CD14-positive monocyte (primary cell): ENCODE measurements around the gene HAS3. TPM values are rescaled to one million over a fixed set of nuclear protein-coding genes. Genes with fewer than 3 reads are reported as not detected.

Experiments used
- DNase-seq, 3 donors: peaks; one replicate each; pipeline ENCODE4 v3.0.0-alpha.2; 2011 to 2022
- H2AFZ ChIP-seq: 2 replicates; pipeline ENCODE4 v1.6.0; 2012; ENCODE audit warnings: mild to moderate bottlenecking, low read depth, low read length, inconsistent platforms; ENCODE audit not compliant: insufficient read depth, poor library complexity, severe bottlenecking
- H3K27ac ChIP-seq, 2 donors: 1 replicate in 1 of 2; 2 replicates in 1 of 2; pipeline ENCODE4 v1.5.1; 2012 to 2013; ENCODE audit warnings: low read length in 2 of 2, control low read depth in 1 of 2, inconsistent platforms in 1 of 2, low read depth in 1 of 2, mild to moderate bottlenecking in 1 of 2
- H3K27me3 ChIP-seq, 2 donors: one replicate each; pipeline versions ENCODE4 v1.6.0 to v1.6.1; 2011 to 2013; ENCODE audit warnings: low read length in 2 of 2; ENCODE audit not compliant: control insufficient read depth in 2 of 2, insufficient read depth in 2 of 2
- H3K36me3 ChIP-seq, 2 donors: replicated peaks in 1 of 2; 1 replicate in 1 of 2; 2 replicates in 1 of 2; pipeline versions ENCODE4 v1.5.1 to v1.6.1; 2012 to 2013; ENCODE audit warnings: low read length in 2 of 2, control low read depth in 1 of 2, inconsistent platforms in 1 of 2, mild to moderate bottlenecking in 1 of 2; ENCODE audit not compliant: insufficient read depth in 2 of 2, control insufficient read depth in 1 of 2
- H3K4me1 ChIP-seq, 2 donors: 1 replicate in 1 of 2; 2 replicates in 1 of 2; pipeline versions ENCODE4 v1.5.1 to v1.6.1; 2012 to 2013; ENCODE audit warnings: low read length in 2 of 2, control low read depth in 1 of 2, inconsistent platforms in 1 of 2, mild to moderate bottlenecking in 1 of 2, moderate library complexity in 1 of 2; ENCODE audit not compliant: insufficient read depth in 2 of 2, control insufficient read depth in 1 of 2
- H3K4me2 ChIP-seq: replicated peaks from 2 replicates; pipeline ENCODE3; 2012; ENCODE audit warnings: low read length, moderate library complexity, mild to moderate bottlenecking; ENCODE audit not compliant: poor library complexity, severe bottlenecking; ENCODE audit errors: extremely low read depth
- H3K4me3 ChIP-seq, 3 experiments: fragments of 200-600 bp in 1 of 3; sonication (generic) in 1 of 3; replicated peaks in 1 of 3; 1 replicate in 2 of 3; 2 replicates in 1 of 3; pipeline ENCODE4 v1.5.1; 2011 to 2013; ENCODE audit warnings: low read length in 3 of 3, mild to moderate bottlenecking in 3 of 3, control low read depth in 2 of 3, low read depth in 2 of 3, inconsistent platforms in 1 of 3, moderate library complexity in 1 of 3
- H3K79me2 ChIP-seq: 2 replicates; pipeline ENCODE4 v1.6.0; 2012; ENCODE audit warnings: mild to moderate bottlenecking, control low read depth, inconsistent platforms, low read length, moderate library complexity; ENCODE audit not compliant: insufficient read depth
- H3K9ac ChIP-seq: 2 replicates; pipeline ENCODE4 v1.6.0; 2017; ENCODE audit warnings: low read length, mild to moderate bottlenecking; ENCODE audit not compliant: insufficient read depth, poor library complexity, severe bottlenecking
- H3K9me3 ChIP-seq, 2 donors: replicated peaks in 1 of 2; 1 replicate in 1 of 2; 2 replicates in 1 of 2; pipeline versions ENCODE4 v1.5.1 to v1.6.1; 2012 to 2013; ENCODE audit warnings: low read length in 2 of 2, control low read depth in 1 of 2; ENCODE audit not compliant: control insufficient read depth in 1 of 2, insufficient read depth in 1 of 2
- H4K20me1 ChIP-seq: 2 replicates; pipeline ENCODE4 v1.6.0; 2012; ENCODE audit warnings: mild to moderate bottlenecking, low read length, control low read depth, moderate library complexity; ENCODE audit not compliant: insufficient read depth
- H3K27ac Mint-ChIP-seq, 7 donors: one replicate each; pipeline ENCODE4 v1.8.0; 2020; ENCODE audit warnings: mild to moderate bottlenecking in 7 of 7, mixed read lengths in 7 of 7, moderate library complexity in 6 of 7, inconsistent platforms in 2 of 7
- H3K27me3 Mint-ChIP-seq, 3 donors: one replicate each; pipeline ENCODE4 v1.8.0; 2021 to 2022; ENCODE audit warnings: low read depth in 3 of 3, mild to moderate bottlenecking in 3 of 3, mixed read lengths in 3 of 3, moderate library complexity in 3 of 3, inconsistent platforms in 1 of 3
- H3K36me3 Mint-ChIP-seq, 2 donors: one replicate each; pipeline ENCODE4 v1.8.0; 2020; ENCODE audit warnings: mixed read lengths in 2 of 2, inconsistent platforms in 1 of 2, mild to moderate bottlenecking in 1 of 2
- H3K4me1 Mint-ChIP-seq: one replicate; pipeline ENCODE4 v1.8.0; 2020; ENCODE audit warnings: mild to moderate bottlenecking, mixed read lengths
- H3K4me3 Mint-ChIP-seq, 2 donors: one replicate each; pipeline ENCODE4 v1.8.0; 2020; ENCODE audit warnings: mild to moderate bottlenecking in 2 of 2, mixed read lengths in 2 of 2, moderate library complexity in 1 of 2
- H3K9me3 Mint-ChIP-seq, 7 donors: one replicate each; pipeline ENCODE4 v1.8.0; 2020 to 2022; ENCODE audit warnings: mixed read lengths in 7 of 7, mild to moderate bottlenecking in 6 of 7, moderate library complexity in 6 of 7, inconsistent platforms in 2 of 7
- WGBS: methylation state at CpG from one replicate; pipeline ENCODE4 v1.1.5; 2013; ENCODE audit warnings: missing lambda C conversion rate; ENCODE audit not compliant: insufficient coverage; 5-methylcytosine and 5-hydroxymethylcytosine counted together
- intact Hi-C, 2 donors: fragments of 100-400 bp; cut with micrococcal nuclease; formaldehyde crosslinking; loops; one replicate each; pipeline versions ENCODE4 v1.15.0 to v1.15.1; 2023
- polyA plus RNA-seq, 3 donors: library from polyadenylated mRNA; depleted of rRNA in 1 of 3; unstranded in 2 of 3; stranded (reverse) in 1 of 3; fragments of 300-500 nt in 2 of 3; fragments of >200 nt in 1 of 3; fragmentation: Illumina TruSeq in 2 of 3; gene quantifications; 1 replicate in 2 of 3; 2 replicates in 1 of 3; pipeline ENCODE4 v1.2.3, GENCODE V29; 2012 to 2021
- TF ChIP-seq, protein P1 (sequence below): fragments of 200-600 bp; IDR thresholded peaks from one replicate; pipeline ENCODE4 v1.8.0; 2022; ENCODE audit warnings: antibody characterized with exemption, mild to moderate bottlenecking

HAS3 gene
- polyA plus RNA-seq, 3 donors, result 1.3 TPM; not detected in 2

DNA sequence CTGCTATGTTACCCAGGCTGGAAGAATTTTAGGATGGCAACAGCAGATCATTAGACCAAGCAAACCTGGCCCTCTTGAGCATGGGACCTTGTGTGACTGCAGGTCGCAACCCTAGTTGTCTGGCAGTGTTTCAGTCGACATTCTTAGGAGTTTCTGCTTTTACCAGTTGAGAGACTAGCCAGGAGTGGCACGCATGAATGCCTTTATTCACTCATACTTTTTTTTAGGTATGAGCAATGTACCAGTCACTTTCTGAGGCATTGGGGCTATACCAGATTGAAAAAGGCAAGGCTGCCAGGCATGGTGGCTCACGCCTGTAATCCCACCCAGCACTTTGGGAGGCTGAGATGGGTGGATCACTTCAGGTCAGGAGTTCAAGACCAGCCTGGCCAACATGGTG is 28.2 kb upstream of the HAS3 start:
- no peak overlapping the region for H3K27ac Mint-ChIP-seq
- H3K36me3 ChIP-seq, result no peaks in the 10 kb centered on the region
- no peaks in the 10 kb centered on the region for H3K4me1 ChIP-seq
- TF ChIP-seq, protein P1, sequence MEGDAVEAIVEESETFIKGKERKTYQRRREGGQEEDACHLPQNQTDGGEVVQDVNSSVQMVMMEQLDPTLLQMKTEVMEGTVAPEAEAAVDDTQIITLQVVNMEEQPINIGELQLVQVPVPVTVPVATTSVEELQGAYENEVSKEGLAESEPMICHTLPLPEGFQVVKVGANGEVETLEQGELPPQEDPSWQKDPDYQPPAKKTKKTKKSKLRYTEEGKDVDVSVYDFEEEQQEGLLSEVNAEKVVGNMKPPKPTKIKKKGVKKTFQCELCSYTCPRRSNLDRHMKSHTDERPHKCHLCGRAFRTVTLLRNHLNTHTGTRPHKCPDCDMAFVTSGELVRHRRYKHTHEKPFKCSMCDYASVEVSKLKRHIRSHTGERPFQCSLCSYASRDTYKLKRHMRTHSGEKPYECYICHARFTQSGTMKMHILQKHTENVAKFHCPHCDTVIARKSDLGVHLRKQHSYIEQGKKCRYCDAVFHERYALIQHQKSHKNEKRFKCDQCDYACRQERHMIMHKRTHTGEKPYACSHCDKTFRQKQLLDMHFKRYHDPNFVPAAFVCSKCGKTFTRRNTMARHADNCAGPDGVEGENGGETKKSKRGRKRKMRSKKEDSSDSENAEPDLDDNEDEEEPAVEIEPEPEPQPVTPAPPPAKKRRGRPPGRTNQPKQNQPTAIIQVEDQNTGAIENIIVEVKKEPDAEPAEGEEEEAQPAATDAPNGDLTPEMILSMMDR, result no peak
- H3K9me3 Mint-ChIP-seq, result peaks cover 0 to 2% (median 0%) of the 10 kb centered on the region in 7 donors
- no peaks in the 10 kb centered on the region for H3K9me3 ChIP-seq
- H3K36me3 Mint-ChIP-seq, result peaks cover 0 to 6% of the 10 kb centered on the region in 2 donors
- no peaks in the 10 kb centered on the region for H3K79me2 ChIP-seq
- no peaks in the 10 kb centered on the region for H4K20me1 ChIP-seq
- intact Hi-C loops, result no loop called here
- H3K4me3 Mint-ChIP-seq, result no peak overlapping the region
- H3K27ac ChIP-seq, result no peak overlapping the region
- no peaks in the 10 kb centered on the region for H3K4me1 Mint-ChIP-seq
- DNase-seq, result no peak
- H3K27me3 ChIP-seq, result no peaks in the 10 kb centered on the region
- no peak overlapping the region for H2AFZ ChIP-seq
- no peak overlapping the region for H3K4me2 ChIP-seq
- WGBS, result 94% methylated on average over 4 of the region's 4 CpGs
- H3K9ac ChIP-seq, result no peak overlapping the region
- H3K4me3 ChIP-seq, result no peak overlapping the region
- no peaks in the 10 kb centered on the region for H3K27me3 Mint-ChIP-seq

DNA sequence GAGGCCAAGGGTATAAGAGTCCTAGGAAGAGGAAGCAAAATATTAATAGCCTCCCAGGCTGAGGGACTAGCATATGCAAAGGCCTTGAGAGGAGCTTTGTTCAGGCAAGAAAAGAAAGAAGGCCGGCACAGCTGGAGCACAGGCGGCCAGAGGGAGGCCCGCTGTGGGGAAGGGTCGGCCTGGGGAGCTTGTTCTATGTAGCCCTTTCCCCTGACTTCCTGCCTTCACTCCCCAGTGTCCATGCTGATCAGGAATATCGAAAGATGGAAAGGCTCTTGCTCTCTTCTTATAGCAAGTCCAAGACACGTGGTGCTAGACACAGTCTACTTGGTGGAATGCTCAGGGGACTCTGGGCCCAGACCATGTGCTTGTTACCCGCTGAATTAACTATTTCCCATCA is 27.4 kb upstream of the HAS3 start:
- WGBS, result 93% methylated on average over 3 of the region's 7 CpGs
- intact Hi-C loops, result no loop called here
- TF ChIP-seq, protein P1, result no peak
- Histone ChIP-seq H4K20me1 (no peaks in the 10 kb centered on the region), H3K9ac (no peak overlapping the region), H3K27ac (no peak overlapping the region), H3K4me3 (no peak overlapping the region), H3K36me3 (no peaks in the 10 kb centered on the region), H2AFZ (no peak overlapping the region), H3K27me3 (no peaks in the 10 kb centered on the region), H3K79me2 (no peaks in the 10 kb centered on the region), H3K4me1 (no peaks in the 10 kb centered on the region), H3K4me2 (no peak overlapping the region), H3K9me3 (no peaks in the 10 kb centered on the region)
- H3K9me3 Mint-ChIP-seq, result peaks cover 0 to 2% (median 0%) of the 10 kb centered on the region in 7 donors
- H3K4me1 Mint-ChIP-seq, result no peaks in the 10 kb centered on the region
- peaks cover 4 to 8% of the 10 kb centered on the region in 2 donors for H3K36me3 Mint-ChIP-seq
- DNase-seq, result no peak
- no peak overlapping the region for H3K4me3 Mint-ChIP-seq
- H3K27ac Mint-ChIP-seq, result no peak overlapping the region
- no peaks in the 10 kb centered on the region for H3K27me3 Mint-ChIP-seq
